HG03095 (cell line): Measurements from ENCODE around the gene CARS2.

Source experiments
- ATAC-seq: cut with Tn5 transposase; IDR thresholded peaks from one replicate; pipeline ENCODE4 v1.9.1; 2021; ENCODE audit warnings: moderate library complexity; ENCODE audit not compliant: unreplicated experiment

The CARS2 gene

DNA sequence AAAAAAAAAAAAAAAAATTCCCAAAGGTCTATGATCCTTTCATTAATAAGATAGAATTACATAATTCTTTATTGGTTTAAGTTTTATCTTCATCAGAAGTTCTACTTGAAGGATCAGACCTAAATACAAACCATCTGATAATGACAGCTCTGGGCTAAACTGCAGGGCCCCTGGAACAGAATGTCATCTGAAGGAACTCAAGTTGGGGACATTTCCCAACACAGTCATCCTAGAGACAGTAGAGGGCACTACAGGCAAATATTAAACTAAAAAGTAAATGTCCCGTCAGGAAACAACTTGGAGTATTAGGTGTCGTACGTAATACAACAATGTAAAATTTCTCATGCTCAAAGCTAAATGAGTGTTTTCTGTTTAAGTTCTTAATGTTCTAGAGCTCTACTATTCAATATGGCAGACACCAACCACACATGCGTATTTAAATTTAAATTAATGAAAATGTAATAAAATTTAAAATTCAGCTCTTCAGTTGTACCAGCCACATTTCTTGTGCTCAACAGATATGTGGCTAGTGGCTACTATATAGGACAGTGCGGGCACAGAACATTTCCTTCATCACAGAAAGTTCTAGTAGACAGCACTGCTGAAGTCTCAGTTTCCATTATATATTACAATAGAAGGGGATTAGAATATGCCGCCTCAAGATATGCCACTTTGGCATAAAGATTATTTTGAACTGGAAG is 112.3 kb downstream of the CARS2 start:
- peak; percentile 85 for ATAC-seq

DNA sequence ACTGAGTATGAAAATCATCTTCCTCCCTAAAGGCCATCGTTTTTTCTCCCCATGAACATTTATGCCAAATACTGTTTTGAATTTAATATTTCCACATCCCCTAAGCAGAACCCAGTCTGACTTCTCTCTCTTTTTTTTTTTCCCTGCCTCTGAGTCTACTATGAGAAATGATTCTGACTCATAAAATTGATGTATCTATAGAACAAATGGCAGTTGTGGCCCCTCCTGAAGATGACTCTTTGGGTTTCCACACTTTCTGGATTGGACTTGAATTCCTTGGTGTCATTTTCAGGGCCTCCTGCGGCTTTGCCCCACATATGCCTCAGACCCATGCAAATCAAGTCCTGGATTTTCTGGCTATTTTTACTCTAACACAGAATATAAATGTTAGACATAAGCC is 113.3 kb downstream of the CARS2 start:
- ATAC-seq = no peak
